HG03039 (cell line): ENCODE data around the gene CFAP46.
"Not testable (repeated sequence)": the region's sequence is repeated elsewhere in the genome, so short reads cannot be mapped to it uniquely, and the experiment has no call there.

ENCODE experiments used
- ATAC-seq: cut with Tn5 transposase; IDR thresholded peaks from one replicate; pipeline ENCODE4 v1.9.1; 2021; ENCODE audit warnings: mild to moderate bottlenecking, moderate library complexity; ENCODE audit not compliant: unreplicated experiment

The CFAP46 gene

DNA sequence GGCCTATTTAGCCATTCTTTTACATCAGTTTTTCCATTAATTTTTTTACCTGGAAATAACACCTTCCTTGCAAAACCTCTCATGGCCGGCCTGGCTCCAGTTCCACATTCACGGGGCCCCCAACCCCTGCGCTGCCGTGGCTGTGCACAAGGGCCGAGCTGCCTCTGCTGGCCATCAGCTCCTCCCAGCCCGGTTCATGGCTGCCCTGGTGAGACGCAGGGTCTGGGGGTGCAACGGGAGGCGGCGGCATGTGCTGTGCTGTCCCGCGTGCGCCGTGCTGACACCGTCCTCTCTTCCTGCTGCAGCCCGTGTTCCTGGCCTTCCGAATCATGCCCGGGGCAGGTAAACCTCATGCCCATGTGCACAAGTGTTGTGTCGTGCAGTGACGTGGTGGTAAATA is 160.8 kb downstream of the CFAP46 start:
- no peak for ATAC-seq

DNA sequence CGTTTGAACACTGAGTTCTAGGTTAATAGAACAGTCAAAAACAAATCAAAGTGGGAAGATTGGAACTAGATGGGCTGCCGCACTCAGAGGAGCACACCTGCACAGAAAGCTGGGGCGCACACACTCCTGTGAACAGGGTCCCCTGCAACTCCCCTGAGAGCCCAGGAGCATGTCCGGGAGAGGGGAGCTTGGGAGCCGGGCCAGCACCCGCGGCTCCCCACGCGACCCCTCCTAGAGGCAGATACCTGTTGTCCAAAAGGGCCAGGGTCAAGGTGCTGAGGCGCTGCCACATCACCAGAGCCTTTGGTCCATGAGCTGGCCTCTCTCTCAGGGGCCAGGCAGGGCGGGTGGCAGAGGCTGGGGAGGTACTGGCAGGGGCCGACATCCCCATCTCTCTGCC is 162.0 kb downstream of the CFAP46 start:
- no peak for ATAC-seq

DNA sequence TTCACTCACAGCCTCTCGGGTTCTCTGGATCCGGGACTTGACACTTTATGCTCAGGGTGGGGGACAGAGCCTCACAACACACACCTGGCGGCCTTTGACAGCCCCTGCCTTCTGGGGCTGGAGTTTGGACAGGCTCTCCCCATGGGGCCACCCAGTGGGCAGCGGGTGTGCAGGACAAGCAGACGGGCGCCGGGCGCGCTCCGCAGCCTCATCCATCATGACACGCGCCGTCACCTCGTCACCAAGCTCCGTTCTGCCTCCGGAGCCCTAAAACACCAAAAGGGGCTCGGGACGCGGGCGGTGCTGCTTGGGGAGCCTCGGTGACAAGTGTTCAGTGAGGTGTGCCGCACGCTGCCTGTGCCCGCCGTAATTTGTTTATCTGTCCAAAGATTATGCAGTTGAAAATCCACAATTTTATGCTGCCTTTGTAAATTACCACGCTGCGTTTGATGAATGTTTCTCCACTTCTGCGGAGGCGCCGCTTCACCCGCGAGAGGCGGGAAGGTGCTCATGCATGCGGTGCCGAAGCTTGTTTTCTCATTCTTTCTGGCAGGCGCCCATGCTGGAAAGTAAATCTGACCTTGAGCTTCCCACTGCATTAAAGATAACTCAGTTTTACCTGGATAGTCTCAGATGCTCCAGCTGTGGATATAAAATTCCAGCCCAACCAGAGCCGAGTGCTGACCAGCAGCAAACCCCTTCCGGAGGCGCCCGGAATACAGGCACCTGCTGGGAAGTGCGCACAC is 162.6 kb downstream of the CFAP46 start:
- no peak for ATAC-seq

DNA sequence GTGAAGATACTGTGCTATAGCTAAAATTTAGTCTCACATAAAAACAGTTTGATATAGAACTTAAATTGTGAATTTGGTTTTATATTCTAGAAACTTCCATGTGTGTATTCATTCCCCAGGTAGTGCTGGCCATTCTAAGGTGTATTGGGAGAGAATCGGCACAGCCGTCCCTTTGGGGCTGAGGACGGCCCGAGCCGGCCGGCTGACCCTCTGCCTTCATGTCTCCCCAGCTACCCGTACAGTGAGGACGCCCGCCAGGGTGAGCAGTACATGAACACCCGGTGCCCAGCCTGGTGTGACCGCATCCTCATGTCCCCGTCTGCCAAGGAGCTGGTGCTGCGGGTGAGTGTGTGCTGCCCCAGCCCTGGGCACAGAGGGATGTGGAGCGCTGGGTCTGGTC is 164.9 kb downstream of the CFAP46 start:
- ATAC-seq = no peak

DNA sequence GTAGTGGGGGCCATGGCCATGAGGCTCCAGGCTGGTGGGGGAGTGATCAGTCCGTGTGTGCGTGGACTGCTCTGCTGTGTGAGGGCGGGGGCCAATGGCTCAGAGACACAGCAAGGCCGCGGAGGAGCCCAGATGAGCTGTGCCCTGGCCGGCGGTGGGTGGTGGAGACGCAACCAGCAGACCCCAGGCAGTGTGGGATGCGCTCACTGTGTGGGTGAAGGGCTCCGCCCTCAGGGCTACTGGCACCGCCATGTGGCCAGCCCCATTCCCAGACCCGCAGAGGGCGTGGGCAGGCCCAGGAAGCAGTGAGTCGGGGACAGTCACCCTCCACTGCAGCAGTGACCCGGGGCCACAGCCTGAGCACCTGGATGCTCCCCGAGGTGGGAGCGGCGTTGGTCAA is 165.5 kb downstream of the CFAP46 start:
- no peak for ATAC-seq

DNA sequence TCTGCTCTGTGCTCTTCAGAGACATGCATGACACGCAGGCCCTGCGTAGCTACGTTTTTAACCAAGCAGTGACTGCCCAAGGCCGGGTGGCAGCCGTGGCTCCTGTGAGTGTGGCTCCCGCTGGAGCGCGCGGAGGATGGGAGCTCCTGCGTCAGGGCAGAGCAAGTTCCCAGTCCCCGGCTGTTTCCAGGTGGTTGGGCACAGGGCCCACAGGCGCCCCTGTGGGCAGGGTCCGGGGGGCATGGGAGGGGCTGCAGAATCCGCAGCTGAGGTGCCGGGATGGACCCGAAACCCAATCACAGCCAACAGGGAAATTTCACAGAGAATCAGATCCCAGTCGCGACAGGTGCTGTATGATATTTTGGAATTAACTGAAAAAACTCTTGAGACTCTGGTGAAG is 166.2 kb downstream of the CFAP46 start:
- no peak for ATAC-seq

DNA sequence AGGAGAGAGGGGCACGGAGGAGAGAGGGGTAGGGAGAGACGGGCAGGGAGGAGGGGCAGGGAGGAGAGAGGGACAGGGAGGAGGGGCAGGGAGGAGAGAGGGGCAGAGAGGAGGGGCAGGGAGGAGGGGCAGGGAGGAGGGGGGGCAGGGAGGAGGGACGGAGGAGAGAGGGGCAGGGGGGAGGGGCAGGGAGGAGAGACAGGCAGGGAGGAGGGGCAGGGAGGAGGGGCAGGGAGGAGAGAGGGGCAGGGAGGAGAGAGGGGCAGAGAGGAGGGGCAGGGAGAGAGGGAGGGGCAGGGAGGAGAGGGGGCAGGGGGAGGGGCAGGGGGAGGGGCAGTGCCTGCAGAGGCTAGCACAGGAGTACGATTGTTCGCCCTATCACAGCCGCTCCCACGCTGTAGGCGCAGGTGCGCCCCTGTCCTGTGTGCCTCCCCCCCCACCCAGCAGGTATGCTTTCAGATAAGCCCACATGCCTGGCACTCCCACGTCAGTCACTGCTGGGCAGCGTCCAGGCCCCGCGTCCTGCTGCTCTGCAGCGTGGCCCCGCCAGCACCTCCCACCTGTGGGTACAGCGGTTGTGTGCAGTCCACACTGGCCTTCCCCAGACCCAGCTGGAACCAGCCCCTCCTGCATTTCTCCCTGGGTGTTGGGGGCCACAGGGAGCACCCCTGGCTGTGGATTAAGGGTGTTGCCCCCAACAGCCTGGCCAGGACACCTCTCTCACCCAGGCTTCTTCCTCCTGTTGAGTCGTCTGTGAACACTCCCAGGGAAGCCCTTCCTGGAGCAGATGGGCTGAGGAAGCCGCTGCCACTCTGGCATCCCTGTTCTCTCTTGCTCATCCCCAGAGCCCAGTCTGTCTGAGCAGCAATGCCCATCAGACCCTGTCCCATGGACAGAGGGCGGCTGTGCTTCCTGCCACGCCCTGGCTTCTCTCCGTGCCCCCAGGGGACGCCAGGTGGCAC is 167.2 kb downstream of the CFAP46 start:
- no peak for ATAC-seq

DNA sequence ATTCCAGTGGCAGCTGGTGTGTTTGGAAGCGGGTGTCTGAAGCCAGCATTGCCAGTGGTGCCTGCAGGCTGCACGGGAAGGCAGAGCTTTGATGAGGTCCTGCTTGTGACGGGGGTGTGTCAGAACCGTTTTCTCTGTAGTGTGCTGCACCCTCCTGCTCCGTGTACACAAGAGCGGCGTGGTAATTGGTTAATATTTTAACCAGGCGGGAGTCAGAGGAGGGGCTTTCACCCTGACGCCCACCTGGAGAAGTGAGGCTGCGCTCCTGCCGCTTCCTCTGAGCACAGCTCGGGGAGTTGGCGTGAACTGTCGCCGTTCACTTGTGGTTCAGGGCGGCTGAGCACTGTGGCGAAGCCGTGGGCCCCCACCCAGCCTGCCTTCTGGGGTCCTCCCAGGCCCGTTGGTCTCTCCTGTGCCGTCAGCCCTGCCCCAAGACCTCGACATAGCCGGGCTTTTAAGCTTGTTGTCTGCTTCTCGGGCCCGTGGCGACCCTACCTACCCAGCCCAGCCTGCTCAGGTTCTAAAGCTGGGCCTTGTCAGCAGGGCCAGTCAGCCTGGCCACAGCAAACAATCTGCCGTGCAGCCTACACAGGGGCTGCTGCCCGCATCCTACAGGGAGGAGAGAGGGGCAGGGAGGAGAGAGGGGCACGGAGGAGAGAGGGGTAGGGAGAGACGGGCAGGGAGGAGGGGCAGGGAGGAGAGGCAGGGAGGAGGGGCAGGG is 168.0 kb downstream of the CFAP46 start:
- ATAC-seq = no peak

DNA sequence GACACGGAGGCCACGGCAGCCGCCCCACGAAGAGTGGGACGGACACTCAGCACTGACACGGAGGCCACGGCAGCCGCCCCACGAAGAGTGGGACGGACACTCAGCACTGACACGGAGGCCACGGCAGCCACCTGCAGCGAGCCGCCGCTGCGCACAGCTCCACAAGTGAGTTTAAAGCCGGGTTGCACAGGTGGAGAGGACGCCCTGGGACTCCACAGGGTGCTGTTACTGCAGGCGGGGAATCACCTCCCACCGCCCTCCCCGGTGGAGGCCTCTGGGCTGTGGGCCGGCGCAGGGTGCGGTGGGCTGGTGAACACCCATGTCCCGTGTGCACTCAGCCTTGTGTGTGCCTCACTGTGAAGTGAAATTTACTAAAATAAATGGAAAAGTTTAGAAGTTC is 169.6 kb downstream of the CFAP46 start:
- ATAC-seq = not testable (repeated sequence)

DNA sequence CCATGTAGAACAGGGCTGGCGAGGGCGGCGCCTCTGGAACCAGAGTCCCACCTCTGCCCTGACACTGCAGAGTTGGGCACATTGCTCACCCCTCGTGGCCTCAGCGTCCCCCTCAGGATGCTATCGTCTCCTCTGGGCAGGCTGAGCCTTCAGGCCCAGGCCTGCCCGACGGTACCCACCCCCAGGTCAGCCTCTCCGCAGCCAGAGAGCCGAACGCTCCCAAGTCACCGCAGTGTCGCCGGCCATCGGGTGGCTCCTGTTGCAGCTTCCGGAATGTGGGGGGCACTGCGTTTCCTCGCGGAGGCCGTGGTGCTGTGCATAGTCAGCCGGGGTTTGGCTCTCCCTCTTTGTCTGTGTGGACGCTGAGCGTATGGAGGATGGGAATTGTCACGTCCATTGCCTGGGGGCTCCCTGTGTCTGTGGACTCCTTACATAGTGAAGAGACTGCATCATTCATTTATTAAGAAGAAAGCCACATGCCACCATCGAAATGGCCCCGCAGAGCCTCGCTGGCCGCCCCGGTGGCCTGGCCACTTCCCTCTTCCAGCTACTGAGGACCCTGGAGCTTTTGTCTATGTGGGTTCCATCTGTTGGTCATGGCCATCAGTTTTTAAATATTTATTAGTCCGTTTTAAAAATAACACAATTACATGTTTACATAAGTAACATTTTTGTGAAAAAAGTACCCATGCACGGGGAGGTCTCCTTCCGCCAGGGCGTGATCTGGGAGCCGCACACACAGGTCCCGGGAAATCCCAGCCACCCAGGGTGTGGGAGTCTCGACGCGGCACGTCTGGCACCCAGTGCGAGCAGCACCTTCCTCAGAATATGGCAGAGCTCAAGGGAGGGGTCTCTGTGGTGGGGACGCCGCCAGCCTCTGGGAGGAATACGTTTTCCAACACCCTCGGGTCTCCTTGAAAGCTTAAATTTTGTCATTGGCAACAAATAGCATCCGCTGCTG is 172.0 kb downstream of the CFAP46 start:
- no peak for ATAC-seq

DNA sequence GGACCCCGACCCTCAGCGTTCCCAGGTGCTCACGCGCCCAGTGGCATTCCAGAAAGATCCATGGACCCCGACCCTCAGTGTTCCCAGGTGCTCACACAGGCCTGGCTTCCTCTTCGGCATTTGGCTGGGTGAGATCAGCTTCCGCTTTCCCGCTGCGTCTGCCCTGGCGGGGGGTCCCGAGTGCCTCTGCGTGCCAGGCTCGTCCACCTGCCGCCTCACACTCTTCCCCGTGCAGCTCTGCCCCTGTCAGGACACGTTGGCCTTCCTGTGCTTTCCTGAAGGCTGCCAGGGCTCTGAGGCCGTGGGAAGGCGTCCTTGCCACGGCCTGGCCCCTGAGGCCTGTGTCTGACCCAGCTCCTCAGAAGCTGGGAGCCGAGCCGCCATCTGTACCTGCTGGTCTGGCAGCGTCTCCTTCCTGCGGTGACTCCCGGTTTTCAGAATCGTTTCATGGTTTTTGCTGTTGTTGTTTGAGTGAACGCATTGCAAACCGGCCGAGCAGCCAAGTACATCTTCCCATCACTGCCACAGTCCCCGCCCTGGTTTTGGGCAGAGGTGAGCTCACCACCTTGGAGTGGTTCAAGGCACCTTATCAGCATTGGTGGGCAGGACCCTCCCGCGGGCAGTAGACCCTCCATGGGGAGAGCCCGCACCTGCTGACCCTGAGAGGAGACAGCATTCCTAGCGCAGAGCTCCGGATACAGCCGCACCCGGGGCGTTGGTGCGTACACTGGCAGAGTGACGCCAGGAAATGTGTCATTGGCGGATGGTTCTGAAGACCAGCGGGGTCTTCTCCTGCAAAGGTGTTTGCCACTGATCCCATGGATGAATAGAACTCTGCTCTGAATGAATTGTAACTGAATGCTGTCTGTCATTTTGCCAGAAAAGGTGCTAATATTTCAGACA is 173.8 kb downstream of the CFAP46 start:
- no peak for ATAC-seq

DNA sequence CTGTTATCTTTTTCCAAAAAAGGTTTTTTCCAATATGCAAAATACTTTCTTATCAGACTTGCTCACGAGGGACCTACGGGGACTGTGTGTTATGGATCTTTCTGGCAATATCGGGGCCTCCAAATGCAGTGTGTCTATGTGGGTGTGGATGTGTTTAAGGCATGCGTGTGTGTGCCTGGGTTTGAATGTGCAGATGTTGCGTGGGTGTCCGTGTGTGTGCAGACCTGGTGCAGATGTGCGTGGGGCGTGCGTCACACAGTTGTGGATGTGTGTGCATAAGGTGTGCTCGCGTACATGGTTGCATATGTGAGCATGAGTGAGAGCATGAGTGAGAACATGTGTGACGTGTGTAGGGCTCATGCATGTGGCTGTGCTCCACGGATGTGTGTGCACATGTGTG is 176.1 kb downstream of the CFAP46 start:
- ATAC-seq = no peak

DNA sequence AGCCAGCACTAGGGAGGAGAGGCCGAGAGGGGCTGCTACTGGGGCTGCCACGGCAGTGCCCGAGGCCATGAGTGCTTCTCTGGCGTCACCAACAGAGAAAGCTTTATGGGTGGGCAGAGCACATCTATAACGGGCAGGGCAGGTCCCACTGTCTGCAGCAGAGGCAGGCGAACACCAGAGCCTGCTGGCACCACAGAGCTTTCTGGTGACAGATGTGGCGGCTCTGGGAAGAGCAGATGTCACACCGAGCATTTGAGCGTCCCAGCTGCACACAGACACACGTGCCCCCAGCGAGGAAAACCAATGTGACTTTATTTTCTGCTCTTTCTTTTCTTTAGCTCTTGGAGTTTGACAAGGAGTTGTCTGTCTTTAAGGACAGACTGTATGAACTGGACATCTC is 176.9 kb downstream of the CFAP46 start:
- ATAC-seq = no peak

DNA sequence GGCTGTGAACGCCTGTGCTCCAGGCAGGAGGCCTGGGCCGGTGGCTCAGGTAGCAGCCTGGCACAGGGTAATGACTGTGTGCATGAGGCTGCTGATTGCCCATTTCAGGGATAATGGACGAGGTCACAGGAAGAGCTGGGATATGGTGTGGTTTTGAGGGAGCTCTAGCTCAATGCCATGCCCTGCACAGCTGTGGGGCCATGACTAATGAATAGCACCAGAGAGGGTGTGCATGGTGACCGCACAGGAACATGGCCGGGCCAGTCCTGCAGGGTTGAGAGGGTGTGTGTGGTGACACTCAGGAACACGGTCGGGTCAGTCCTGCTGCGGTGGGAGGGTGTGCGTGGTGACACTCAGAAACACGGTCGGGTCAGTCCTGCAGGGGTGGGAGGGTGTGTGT is 178.3 kb downstream of the CFAP46 start:
- no peak for ATAC-seq

DNA sequence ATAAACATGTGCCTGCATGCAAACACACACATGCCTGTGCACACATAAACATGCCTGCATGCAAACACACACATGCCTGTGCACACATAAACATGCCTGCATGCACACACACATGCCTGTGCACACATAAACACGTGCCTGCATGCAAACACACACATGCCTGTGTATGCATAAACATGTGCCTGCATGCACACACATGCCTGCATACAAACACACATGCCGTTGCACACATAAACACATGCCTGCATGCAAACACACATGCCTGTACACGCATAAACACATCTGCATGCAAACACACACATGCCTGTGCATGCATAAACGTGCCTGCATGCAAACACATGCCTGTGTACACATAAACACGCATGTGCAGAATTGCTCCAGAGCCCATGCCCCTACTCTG is 178.8 kb downstream of the CFAP46 start:
- no peak for ATAC-seq

DNA sequence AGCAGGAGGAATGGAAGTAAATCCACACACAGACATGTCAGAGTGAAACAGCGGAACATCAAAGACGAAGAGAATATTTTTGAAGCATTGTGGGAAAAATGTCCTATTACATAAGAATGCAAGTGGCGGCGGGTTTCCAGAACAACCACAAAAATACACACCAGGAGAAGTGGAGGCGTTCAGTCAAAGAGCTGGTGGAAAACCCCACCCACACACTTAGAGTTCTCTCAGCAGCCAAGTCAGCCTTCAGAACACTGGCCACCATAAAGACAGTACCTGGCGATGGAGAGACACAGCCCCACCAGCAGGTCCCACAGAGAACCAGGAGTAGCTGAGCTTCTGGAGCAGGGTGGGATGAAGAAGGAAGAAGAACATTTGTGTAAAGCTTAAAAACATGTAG is 180.1 kb downstream of the CFAP46 start:
- no peak for ATAC-seq

DNA sequence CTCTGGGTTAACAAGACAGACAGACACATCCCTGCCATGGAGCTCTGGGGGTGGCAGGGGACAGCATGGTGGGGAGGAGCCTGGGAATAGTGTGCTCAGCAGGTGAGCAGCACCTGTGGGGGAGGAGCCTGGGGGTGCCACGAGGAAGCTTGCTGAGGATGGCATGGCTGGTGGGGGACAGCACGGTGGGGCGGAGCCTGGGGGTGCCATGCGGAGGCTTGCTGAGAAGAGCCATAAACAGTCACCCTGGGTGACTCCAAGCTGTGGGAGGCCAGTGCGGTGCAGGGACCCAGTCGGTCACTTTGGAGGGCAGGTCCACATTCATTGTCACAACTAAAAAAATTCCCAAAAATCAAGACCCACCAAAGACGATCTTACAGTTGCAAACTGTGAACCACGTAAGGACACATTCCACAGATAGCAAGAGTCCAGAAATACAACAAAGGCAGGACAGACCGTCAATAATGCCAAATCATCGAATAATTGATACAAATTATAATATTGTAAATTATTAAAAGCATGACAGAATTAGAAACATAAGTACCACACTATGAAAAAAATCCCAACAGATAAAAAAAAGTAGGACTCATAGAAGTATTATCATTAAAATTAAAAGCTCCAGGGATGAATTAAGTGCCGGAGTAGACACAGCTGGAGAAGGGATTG is 180.8 kb downstream of the CFAP46 start:
- ATAC-seq = no peak

DNA sequence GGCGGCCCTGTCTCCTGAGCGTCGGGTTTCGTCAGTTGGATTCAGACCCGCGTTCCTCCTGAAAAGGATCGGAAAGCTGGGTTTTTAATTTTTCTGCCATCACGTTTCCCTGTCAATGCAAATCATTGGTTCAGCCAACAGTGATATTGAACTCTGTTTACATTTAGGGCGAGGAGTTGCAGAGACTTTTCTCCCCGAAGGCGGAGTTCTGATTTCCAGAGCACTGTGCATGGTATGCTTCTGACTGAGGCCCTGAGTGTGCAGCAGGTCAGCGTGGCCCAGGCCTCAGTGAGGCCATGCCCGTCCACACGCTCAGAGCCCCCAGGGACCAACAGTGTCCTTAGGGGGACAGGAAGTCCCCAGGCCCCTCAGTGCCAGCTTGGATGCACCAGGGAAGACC is 183.5 kb downstream of the CFAP46 start:
- ATAC-seq = no peak
